Mesothelial cell of epicardium (in vitro differentiated cells): ENCODE measurements around the gene KLF7. TPM values are rescaled to one million over a fixed set of nuclear protein-coding genes. Genes with fewer than 3 reads are reported as not detected.

Experiments used
- DNase-seq, 2 experiments: peaks; one replicate each; pipeline ENCODE4 v3.0.0; 2021; ENCODE audit warnings: low spot score in 2 of 2; ENCODE audit not compliant: unreplicated experiment in 2 of 2
- H3K27ac Mint-ChIP-seq: 2 replicates; pipeline ENCODE4 v1.8.0; 2021; ENCODE audit warnings: mixed read lengths
- H3K27me3 Mint-ChIP-seq: 2 replicates; pipeline ENCODE4 v1.8.0; 2021; ENCODE audit warnings: low read depth, mixed read lengths
- H3K36me3 Mint-ChIP-seq: 2 replicates; pipeline ENCODE4 v1.8.0; 2021; ENCODE audit warnings: mixed read lengths
- H3K4me1 Mint-ChIP-seq: 2 replicates; pipeline ENCODE4 v1.8.0; 2021; ENCODE audit warnings: mixed read lengths
- H3K4me3 Mint-ChIP-seq: 2 replicates; pipeline ENCODE4 v1.8.0; 2021; ENCODE audit warnings: mild to moderate bottlenecking, moderate library complexity, mixed read lengths
- H3K9me3 Mint-ChIP-seq: 2 replicates; pipeline ENCODE4 v1.8.0; 2021; ENCODE audit warnings: mixed read lengths
- total RNA-seq: library from RNA; stranded (reverse); gene quantifications from 3 replicates; pipeline ENCODE4 v1.2.1, GENCODE V29; 2021
- TF ChIP-seq, protein P1 (sequence below): fragments of 200-600 bp; sonication (generic); IDR thresholded peaks from one replicate; pipeline ENCODE4 v1.5.0; 2021; ENCODE audit warnings: antibody characterized with exemption; ENCODE audit not compliant: unreplicated experiment

KLF7 gene
- 16.2 to 17.8 TPM (median 16.9 TPM) in 3 replicates for total RNA-seq

DNA sequence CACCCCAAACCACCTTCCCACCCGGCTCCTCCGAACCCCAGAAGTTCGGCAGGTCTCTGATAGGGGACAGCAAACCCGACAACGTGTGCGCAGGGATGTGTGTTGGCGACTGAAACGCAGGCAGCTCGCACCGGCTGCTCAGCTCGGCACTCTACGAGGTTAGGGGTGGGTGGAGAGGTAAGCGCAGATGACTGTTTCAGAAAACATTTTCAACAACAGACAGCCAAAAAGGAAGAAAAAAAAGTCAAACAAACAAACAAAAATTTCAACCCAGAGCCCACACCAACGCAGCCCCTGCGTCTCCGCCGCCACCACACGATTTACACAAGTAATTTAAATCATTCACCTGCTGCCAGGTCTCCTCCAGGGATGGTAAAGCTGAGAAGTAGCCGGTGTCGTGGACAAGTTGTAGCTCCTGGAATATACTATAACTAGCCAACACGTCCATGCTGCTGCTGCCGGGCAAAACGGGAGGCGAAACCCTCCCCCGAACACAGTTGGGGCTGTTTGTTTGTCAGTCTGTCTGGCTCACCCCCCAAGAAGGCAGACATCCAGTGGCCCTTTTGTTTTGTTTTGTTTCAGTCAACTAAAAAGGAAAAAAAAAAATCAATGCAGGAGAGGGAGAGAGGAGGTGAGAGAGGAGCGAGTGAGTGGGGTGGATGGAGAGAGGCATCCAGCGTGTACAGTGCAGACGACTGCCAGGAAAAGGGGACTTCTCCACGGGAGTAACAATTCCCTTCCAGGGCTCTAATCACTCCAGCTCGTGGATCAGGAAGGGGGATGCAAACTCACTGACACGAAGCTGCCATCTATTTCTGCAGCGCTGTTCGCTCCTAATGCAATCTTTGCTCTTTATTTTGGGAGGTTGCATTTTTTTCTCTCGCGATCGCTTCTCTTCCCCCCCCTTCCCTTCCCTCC lies at the start of gene KLF7:
TSS of gene KLF7 (minus strand) at position 828 of the 918 bp plus-strand sequence. CDS start at position 448, 380 bp downstream.
- Mint-ChIP-seq H3K27ac (peak within 1 kb of the TSS; percentile 95), H3K9me3 (peaks cover 8% of the 10 kb centered on the region), H3K4me3 (peak within 1 kb of the TSS; percentile 82), H3K27me3 (no peaks in the 10 kb centered on the region), H3K4me1 (peaks cover 56% of the 10 kb centered on the region), H3K36me3 (peaks cover 3% of the 10 kb centered on the region)
- TF ChIP-seq, protein P1, sequence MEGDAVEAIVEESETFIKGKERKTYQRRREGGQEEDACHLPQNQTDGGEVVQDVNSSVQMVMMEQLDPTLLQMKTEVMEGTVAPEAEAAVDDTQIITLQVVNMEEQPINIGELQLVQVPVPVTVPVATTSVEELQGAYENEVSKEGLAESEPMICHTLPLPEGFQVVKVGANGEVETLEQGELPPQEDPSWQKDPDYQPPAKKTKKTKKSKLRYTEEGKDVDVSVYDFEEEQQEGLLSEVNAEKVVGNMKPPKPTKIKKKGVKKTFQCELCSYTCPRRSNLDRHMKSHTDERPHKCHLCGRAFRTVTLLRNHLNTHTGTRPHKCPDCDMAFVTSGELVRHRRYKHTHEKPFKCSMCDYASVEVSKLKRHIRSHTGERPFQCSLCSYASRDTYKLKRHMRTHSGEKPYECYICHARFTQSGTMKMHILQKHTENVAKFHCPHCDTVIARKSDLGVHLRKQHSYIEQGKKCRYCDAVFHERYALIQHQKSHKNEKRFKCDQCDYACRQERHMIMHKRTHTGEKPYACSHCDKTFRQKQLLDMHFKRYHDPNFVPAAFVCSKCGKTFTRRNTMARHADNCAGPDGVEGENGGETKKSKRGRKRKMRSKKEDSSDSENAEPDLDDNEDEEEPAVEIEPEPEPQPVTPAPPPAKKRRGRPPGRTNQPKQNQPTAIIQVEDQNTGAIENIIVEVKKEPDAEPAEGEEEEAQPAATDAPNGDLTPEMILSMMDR: no peak
- DNase-seq: peak in 1 of 2 experiments; percentile 51

- no peak for DNase-seq
- TF ChIP-seq, protein P1: no peak
- H3K9me3 Mint-ChIP-seq: peaks cover 15% of the 10 kb centered on the region
- peaks cover 24% of the 10 kb centered on the region for H3K27me3 Mint-ChIP-seq
- H3K36me3 Mint-ChIP-seq: no peaks in the 10 kb centered on the region
- peaks cover 4% of the 10 kb centered on the region for H3K4me1 Mint-ChIP-seq
- H3K27ac Mint-ChIP-seq: no peak overlapping the region
- H3K4me3 Mint-ChIP-seq: no peak overlapping the region
Measured at GRCh38 chr2:207215308-207215707, 49.6 kb upstream of the KLF7 start.

- H3K27ac Mint-ChIP-seq: no peak overlapping the region
- TF ChIP-seq, protein P1: no peak
- no peaks in the 10 kb centered on the region for H3K36me3 Mint-ChIP-seq
- peaks cover 21% of the 10 kb centered on the region for H3K9me3 Mint-ChIP-seq
- H3K4me1 Mint-ChIP-seq: peaks cover 4% of the 10 kb centered on the region
- DNase-seq: no peak
- peaks cover 20% of the 10 kb centered on the region for H3K27me3 Mint-ChIP-seq
- H3K4me3 Mint-ChIP-seq: no peak overlapping the region
Measured at GRCh38 chr2:207214446-207214845, 48.7 kb upstream of the KLF7 start.

- H3K27ac Mint-ChIP-seq: no peak overlapping the region
- no peak overlapping the region for H3K4me3 Mint-ChIP-seq
- no peaks in the 10 kb centered on the region for H3K4me1 Mint-ChIP-seq
- H3K9me3 Mint-ChIP-seq: peaks cover 18% of the 10 kb centered on the region
- peaks cover 9% of the 10 kb centered on the region for H3K27me3 Mint-ChIP-seq
- no peak for DNase-seq
- no peaks in the 10 kb centered on the region for H3K36me3 Mint-ChIP-seq
- TF ChIP-seq, protein P1: no peak
Measured at GRCh38 chr2:207206011-207206410, 40.3 kb upstream of the KLF7 start.

DNA sequence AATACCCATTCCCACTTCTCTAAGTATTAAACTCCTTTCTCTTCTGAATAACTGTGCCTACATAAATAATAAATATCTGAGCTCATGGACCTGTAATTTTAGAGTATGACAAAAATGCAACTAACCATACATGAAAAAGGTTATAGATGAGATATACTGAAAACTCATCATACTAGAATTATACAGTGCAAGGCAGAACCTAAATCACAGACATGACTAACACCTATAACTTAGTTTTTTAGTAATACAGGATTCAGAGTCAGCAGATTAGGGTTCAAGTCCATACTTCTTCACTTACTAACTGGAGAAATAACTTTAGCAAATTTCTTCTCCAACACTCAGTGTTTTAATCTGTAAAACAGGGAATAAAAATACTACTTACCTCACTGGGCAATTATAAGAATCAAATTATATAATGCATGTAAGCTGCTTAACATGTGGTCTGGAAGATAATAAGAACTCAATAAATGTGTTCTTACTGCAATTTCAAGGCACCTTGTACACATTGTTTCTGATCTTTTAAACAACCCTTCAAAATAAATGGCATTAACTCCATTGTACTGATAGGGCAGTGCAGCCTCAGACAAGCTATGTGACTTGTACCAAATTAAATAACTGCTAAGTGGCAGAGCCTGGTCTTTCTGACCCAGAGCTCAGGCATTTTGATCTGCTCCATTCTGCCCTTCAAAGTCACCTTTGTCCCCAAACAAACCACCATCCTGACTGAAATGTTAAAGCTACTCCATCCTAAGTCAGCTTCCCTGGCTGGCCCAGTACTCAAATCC lies 39.6 kb upstream of the KLF7 start:
- Mint-ChIP-seq H3K27ac (no peak overlapping the region), H3K4me3 (no peak overlapping the region), H3K9me3 (peaks cover 11% of the 10 kb centered on the region), H3K27me3 (peaks cover 9% of the 10 kb centered on the region), H3K36me3 (no peaks in the 10 kb centered on the region), H3K4me1 (no peaks in the 10 kb centered on the region)
- DNase-seq: no peak
- TF ChIP-seq, protein P1: no peak
